ENCODE data around the gene SCARB2.

GRCh38 chr4:76148142-76148865 is 65.3 kb downstream of the SCARB2 start, which contains the start of gene NUP54:
- no peak for TF ChIP-seq CTCF (IDR thresholded peaks at IDR 0.05)
- TF ChIP-seq POLR2A (IDR thresholded peaks at IDR 0.05), result peak in 1 of 2 donors; percentile 65
- TF ChIP-seq EP300 (IDR thresholded peaks at IDR 0.05), result no peak

Data from suprapubic skin (tissue), 3 donors.